ENCODE results near the gene ANKRD16. TPM values are rescaled to one million over a fixed set of nuclear protein-coding genes. Genes with fewer than 3 reads are reported as not detected.
A peak's percentile ranks its signal among the peaks of the same experiment; 100 is the strongest.

ANKRD16 gene
- total and polyA plus RNA-seq, 2 donors (not counting 1 experiment from before 2014, with no cell fraction given): 10.9 to 12.6 TPM

DNA sequence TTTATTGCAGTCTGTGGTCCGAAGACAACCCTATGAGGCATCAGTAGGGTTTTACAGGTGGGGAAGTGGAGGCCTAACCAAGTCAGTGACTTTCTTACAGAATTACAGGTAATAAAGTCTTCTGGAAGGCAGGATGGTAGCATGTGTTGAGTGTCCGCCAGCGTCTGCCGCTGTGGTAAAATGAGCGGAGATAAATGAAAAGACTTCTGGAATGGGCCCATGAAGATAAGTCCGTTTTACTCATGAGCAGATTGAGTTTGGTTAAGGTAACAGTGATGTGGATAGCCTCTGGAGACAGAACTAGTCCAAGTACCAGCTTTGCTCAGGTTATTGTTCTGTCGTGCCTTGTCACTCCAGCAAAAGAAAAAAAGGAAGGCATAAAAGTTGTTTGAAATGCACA is 1.3 kb upstream of the ANKRD16 start:
- H3K79me2 ChIP-seq (ENCODE audit: control insufficient read depth, insufficient read depth, low read length): peaks cover 71% of the 10 kb centered on the region
- H3K4me1 ChIP-seq (ENCODE audit: control insufficient read depth in 2 of 2, insufficient read depth in 2 of 2, low read length in 2 of 2): peaks cover 37 to 45% of the 10 kb centered on the region in 2 donors
- peak overlapping the region; percentile 82 for H3K9ac ChIP-seq (ENCODE audit: low read length)
- H3K27ac ChIP-seq (ENCODE audit: low read length in 2 of 2): peak overlapping the region in 1 of 2 donors; percentile 37
- H3K27ac Mint-ChIP-seq: peak overlapping the region; percentile 85
- H3K4me3 ChIP-seq (ENCODE audit: control extremely low read depth in 1 of 5, extremely low read depth in 1 of 5, insufficient read depth in 1 of 5, low read depth in 2 of 5, low read length in 4 of 5): peak overlapping the region; percentile 34 to 88 (median 75)
- peak overlapping the region; percentile 93 for H2AFZ ChIP-seq (ENCODE audit: insufficient read depth, low read depth, low read length, poor library complexity, severe bottlenecking)
- H3K9me3 Mint-ChIP-seq (ENCODE audit: insufficient read depth): no peaks in the 10 kb centered on the region
- ChIA-PET CTCF (interaction anchor here (1.2 to 2.4 kb wide), 5 partner anchors 28 to 207 kb away, joined by 3 to 9 read pairs (median 3); no protein-coding TSS in a partner anchor), POLR2A (interaction anchor here (1.0 to 1.8 kb wide), 3 partner anchors 12 to 74 kb away, joined by 3 to 17 read pairs (median 3); no protein-coding TSS in a partner anchor)
- H4K20me1 ChIP-seq (ENCODE audit: control insufficient read depth, insufficient read depth, low read length, poor library complexity, severe bottlenecking): peaks cover 33% of the 10 kb centered on the region
- peaks cover 0 to 20% of the 10 kb centered on the region in 2 experiments for H3K36me3 ChIP-seq (replicated peaks in 1 of 2; ENCODE audit: control extremely low read depth in 1 of 2, control insufficient read depth in 1 of 2, extremely low read depth in 1 of 2, insufficient read depth in 2 of 2, low read length in 1 of 2)
- peaks cover 65% of the 10 kb centered on the region for H3K4me1 Mint-ChIP-seq
- DNase-seq: no peak
- no peak for ATAC-seq (ENCODE audit: low read depth)
- intact Hi-C loops (cut with micrococcal nuclease): loop anchor here (5.0 kb wide), 1 partner anchor 161 kb away; no protein-coding TSS in a partner anchor
- peak overlapping the region; percentile 90 for H3K4me3 Mint-ChIP-seq
- 95% methylated on average over 7 of the region's 7 CpGs for WGBS (ENCODE audit: insufficient coverage)
- no peaks in the 10 kb centered on the region for H3K27me3 ChIP-seq (replicated peaks in 1 of 4; ENCODE audit: control extremely low read depth in 1 of 4, control insufficient read depth in 3 of 4, insufficient read depth in 4 of 4, low read length in 3 of 4)
- peak overlapping the region; percentile 99 for H3K4me2 ChIP-seq (replicated peaks; ENCODE audit: low read depth, low read length, poor library complexity, severe bottlenecking)
- TF ChIP-seq EZH2 (IDR thresholded peaks at IDR 0.05; ENCODE audit: borderline replicate concordance, insufficient read depth, low read depth, low read length, poor library complexity, severe bottlenecking): no peak
- TF ChIP-seq, protein P1, sequence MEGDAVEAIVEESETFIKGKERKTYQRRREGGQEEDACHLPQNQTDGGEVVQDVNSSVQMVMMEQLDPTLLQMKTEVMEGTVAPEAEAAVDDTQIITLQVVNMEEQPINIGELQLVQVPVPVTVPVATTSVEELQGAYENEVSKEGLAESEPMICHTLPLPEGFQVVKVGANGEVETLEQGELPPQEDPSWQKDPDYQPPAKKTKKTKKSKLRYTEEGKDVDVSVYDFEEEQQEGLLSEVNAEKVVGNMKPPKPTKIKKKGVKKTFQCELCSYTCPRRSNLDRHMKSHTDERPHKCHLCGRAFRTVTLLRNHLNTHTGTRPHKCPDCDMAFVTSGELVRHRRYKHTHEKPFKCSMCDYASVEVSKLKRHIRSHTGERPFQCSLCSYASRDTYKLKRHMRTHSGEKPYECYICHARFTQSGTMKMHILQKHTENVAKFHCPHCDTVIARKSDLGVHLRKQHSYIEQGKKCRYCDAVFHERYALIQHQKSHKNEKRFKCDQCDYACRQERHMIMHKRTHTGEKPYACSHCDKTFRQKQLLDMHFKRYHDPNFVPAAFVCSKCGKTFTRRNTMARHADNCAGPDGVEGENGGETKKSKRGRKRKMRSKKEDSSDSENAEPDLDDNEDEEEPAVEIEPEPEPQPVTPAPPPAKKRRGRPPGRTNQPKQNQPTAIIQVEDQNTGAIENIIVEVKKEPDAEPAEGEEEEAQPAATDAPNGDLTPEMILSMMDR (IDR thresholded peaks at IDR 0.05): no peak
- no peaks in the 10 kb centered on the region for H3K27me3 Mint-ChIP-seq
- no peaks in the 10 kb centered on the region for H3K9me3 ChIP-seq (ENCODE audit: control extremely low read depth in 1 of 3, control insufficient read depth in 2 of 3, insufficient read depth in 1 of 3, low read length in 2 of 3)

DNA sequence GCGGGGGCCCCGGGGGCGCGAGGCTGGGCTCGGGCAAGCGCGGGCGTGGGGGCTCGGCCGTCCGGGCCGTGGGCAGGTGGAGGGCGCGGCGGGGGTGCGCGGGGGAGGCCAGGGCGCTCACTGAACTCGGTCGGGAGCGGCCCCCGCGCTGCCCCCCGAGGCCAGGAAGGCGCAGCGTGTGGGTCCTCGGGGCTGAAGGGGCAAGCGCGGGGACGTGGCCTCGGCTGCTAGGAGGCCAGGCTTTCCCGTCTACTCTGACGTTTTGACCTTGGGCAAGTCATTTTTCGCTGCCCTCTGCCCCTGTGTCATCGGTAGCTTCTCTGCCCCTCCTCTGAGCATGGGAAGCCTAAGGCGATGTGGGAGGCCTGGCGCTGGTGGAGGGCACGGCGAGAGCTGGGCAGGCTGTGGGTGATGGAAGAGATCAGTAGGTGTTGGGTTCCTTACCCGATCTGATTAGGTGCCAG is 791 bp upstream of the ANKRD16 start:
- ChIA-PET POLR2A (interaction anchor here (0.5 to 1.8 kb wide), 10 partner anchors 12 to 206 kb away, joined by 3 to 17 read pairs (median 4); partner anchors contain the start of genes GDI2 and TASOR2), CTCF (interaction anchor here (0.7 to 3.5 kb wide), 15 partner anchors 15 to 207 kb away, joined by 3 to 25 read pairs (median 3); partner anchors contain the start of gene IL15RA)
- Mint-ChIP-seq H3K27ac (peak overlapping the region; percentile 85), H3K4me3 (peak overlapping the region; percentile 90), H3K27me3 (no peaks in the 10 kb centered on the region), H3K9me3 (ENCODE audit: insufficient read depth) (no peaks in the 10 kb centered on the region), H3K4me1 (peaks cover 65% of the 10 kb centered on the region)
- peak overlapping the region; percentile 82 for H3K9ac ChIP-seq (ENCODE audit: low read length)
- no peak for ATAC-seq (ENCODE audit: low read depth)
- H3K4me3 ChIP-seq (ENCODE audit: control extremely low read depth in 1 of 5, extremely low read depth in 1 of 5, insufficient read depth in 1 of 5, low read depth in 2 of 5, low read length in 4 of 5): peak overlapping the region; percentile 34 to 88 (median 75)
- H4K20me1 ChIP-seq (ENCODE audit: control insufficient read depth, insufficient read depth, low read length, poor library complexity, severe bottlenecking): peaks cover 33% of the 10 kb centered on the region
- peak overlapping the region; percentile 99 for H3K4me2 ChIP-seq (replicated peaks; ENCODE audit: low read depth, low read length, poor library complexity, severe bottlenecking)
- peaks cover 32 to 40% of the 10 kb centered on the region in 2 donors for H3K4me1 ChIP-seq (ENCODE audit: control insufficient read depth in 2 of 2, insufficient read depth in 2 of 2, low read length in 2 of 2)
- H3K79me2 ChIP-seq (ENCODE audit: control insufficient read depth, insufficient read depth, low read length): peaks cover 71% of the 10 kb centered on the region
- peak; percentile 50 for DNase-seq
- intact Hi-C loops (cut with micrococcal nuclease): loop anchor here (1.0 to 5.0 kb wide), 2 partner anchors 87 to 162 kb away; partner anchors contain the start of gene IL15RA
- no peaks in the 10 kb centered on the region for H3K27me3 ChIP-seq (replicated peaks in 1 of 4; ENCODE audit: control extremely low read depth in 1 of 4, control insufficient read depth in 3 of 4, insufficient read depth in 4 of 4, low read length in 3 of 4)
- H2AFZ ChIP-seq (ENCODE audit: insufficient read depth, low read depth, low read length, poor library complexity, severe bottlenecking): peak overlapping the region; percentile 93
- under 1% methylated on average over 38 of the region's 40 CpGs for WGBS (ENCODE audit: insufficient coverage)
- H3K36me3 ChIP-seq (replicated peaks in 1 of 2; ENCODE audit: control extremely low read depth in 1 of 2, control insufficient read depth in 1 of 2, extremely low read depth in 1 of 2, insufficient read depth in 2 of 2, low read length in 1 of 2): peaks cover 0 to 22% of the 10 kb centered on the region in 2 experiments
- no peaks in the 10 kb centered on the region for H3K9me3 ChIP-seq (ENCODE audit: control extremely low read depth in 1 of 3, control insufficient read depth in 2 of 3, insufficient read depth in 1 of 3, low read length in 2 of 3)
- TF ChIP-seq, protein P1 (IDR thresholded peaks at IDR 0.05): no peak
- TF ChIP-seq EZH2 (IDR thresholded peaks at IDR 0.05; ENCODE audit: borderline replicate concordance, insufficient read depth, low read depth, low read length, poor library complexity, severe bottlenecking): no peak
- peak overlapping the region in 1 of 2 donors; percentile 37 for H3K27ac ChIP-seq (ENCODE audit: low read length in 2 of 2)

Data from B cell (primary cell).